GM12878 (cell line): ENCODE measurements around the gene GNPNAT1. TPM values are rescaled to one million over a fixed set of nuclear protein-coding genes. Genes with fewer than 3 reads are reported as not detected.

ENCODE experiments used
- ATAC-seq: fragments of 200-7000 bp; cut with Tn5 transposase; 3 replicates; pipeline ENCODE4 v1.9.1; 2020; ENCODE audit warnings: mild to moderate bottlenecking, moderate library complexity
- BruUV-seq: library from RNA; stranded (reverse); fragments of 400-500 nt; replicated peaks from 2 replicates; lab custom pipeline; 2021; lab: Mats Ljungman, UMichigan
- CTCF ChIA-PET: fragments of 300-600 bp; sonication (Branson Sonifier 250); formaldehyde crosslinking; extraction: SDS; loops from one replicate; lab custom pipeline; 2021; ENCODE audit warnings: inconsistent platforms; lab: Yijun Ruan, JAX
- POLR2A ChIA-PET: fragments of 350-600 bp; formaldehyde crosslinking; extraction: SDS; loops from one replicate; lab custom pipeline; 2021; ENCODE audit warnings: inconsistent platforms; lab: Charles Lee
- RAD21 ChIA-PET: fragments of 300-600 bp; sonication (Branson Sonifier 250); formaldehyde crosslinking; loops from one replicate; lab custom pipeline; 2023; ENCODE audit warnings: antibody characterized with exemption; ENCODE audit not compliant: unreplicated experiment; lab: Charles Lee
- SMC1A ChIA-PET: fragments of 300-600 bp; sonication (Branson Sonifier 250); formaldehyde crosslinking; loops from one replicate; lab custom pipeline; 2023; ENCODE audit not compliant: unreplicated experiment, uncharacterized antibody; lab: Charles Lee
- DNase-seq: peaks from one replicate; pipeline ENCODE4 v3.0.0-alpha.2; 2011; ENCODE audit warnings: low read depth, low spot score
- FAIRE-seq: peaks from 3 replicates; lab custom pipeline; 2011; peaks lifted over from hg19 to GRCh38; lab: Jason Lieb, UNC
- H2AFZ ChIP-seq: 2 replicates; pipeline ENCODE4 v1.6.0; 2011; ENCODE audit warnings: low read depth, low read length, control low read depth; ENCODE audit not compliant: control insufficient read depth
- H3K27ac ChIP-seq: 2 replicates; pipeline ENCODE4 v1.5.1; 2011; ENCODE audit warnings: control low read depth; ENCODE audit not compliant: control insufficient read depth, insufficient read depth
- H3K27me3 ChIP-seq, 2 experiments: replicated peaks in 1 of 2; 2 replicates each; pipeline versions ENCODE4 v1.6.0 to v1.6.1; 2011; ENCODE audit warnings: low read length in 1 of 2; ENCODE audit not compliant: control insufficient read depth in 2 of 2, insufficient read depth in 2 of 2
- H3K36me3 ChIP-seq, 2 experiments: 2 replicates each; pipeline ENCODE4 v1.5.1; 2011; ENCODE audit warnings: low read length in 1 of 2; ENCODE audit not compliant: control insufficient read depth in 2 of 2, insufficient read depth in 2 of 2
- H3K4me1 ChIP-seq: 2 replicates; pipeline ENCODE4 v1.6.1; 2011; ENCODE audit warnings: mild to moderate bottlenecking, low read length, moderate library complexity, mixed read lengths; ENCODE audit not compliant: control insufficient read depth, insufficient read depth
- H3K4me2 ChIP-seq: 2 replicates; pipeline ENCODE4 v1.6.0; 2011; ENCODE audit warnings: control low read depth; ENCODE audit not compliant: control insufficient read depth, insufficient read depth
- H3K4me3 ChIP-seq: fragments of 200-600 bp; sonication (generic); 2 replicates; pipeline ENCODE4 v1.5.1; 2016
- H3K79me2 ChIP-seq: 2 replicates; pipeline ENCODE4 v1.6.0; 2011; ENCODE audit warnings: low read length; ENCODE audit not compliant: control insufficient read depth, insufficient read depth
- H3K9ac ChIP-seq: 2 replicates; pipeline ENCODE4 v1.8.0; 2011; ENCODE audit warnings: low read length, control low read depth, mixed read lengths; ENCODE audit not compliant: control insufficient read depth, insufficient read depth
- H3K9me3 ChIP-seq: replicated peaks from 3 replicates; pipeline ENCODE4 v1.5.1; 2011; ENCODE audit warnings: mild to moderate bottlenecking, low read length; ENCODE audit not compliant: control insufficient read depth, insufficient read depth
- H4K20me1 ChIP-seq: 2 replicates; pipeline ENCODE4 v1.6.0; 2011; ENCODE audit not compliant: control insufficient read depth, insufficient read depth
- ATF7 ChIP-seq: fragments of 450-650 bp; IDR thresholded peaks from 2 replicates; pipeline ENCODE4 v1.6.1; 2016; ENCODE audit warnings: low read depth, mild to moderate bottlenecking
- BHLHE40 ChIP-seq, 2 experiments: fragments of 450-650 bp in 1 of 2; IDR thresholded peaks; 2 replicates each; pipeline ENCODE4 v1.6.1; 2011 to 2017; ENCODE audit warnings: low read depth in 2 of 2, borderline replicate concordance in 1 of 2, improper control_type of control experiment in 1 of 2, low read length in 1 of 2, mild to moderate bottlenecking in 1 of 2
- CHD2 ChIP-seq: IDR thresholded peaks from 2 replicates; pipeline ENCODE4 v1.6.1; 2011; ENCODE audit warnings: low read depth, low read length, improper control_type of control experiment, borderline replicate concordance
- HDGF ChIP-seq: fragments of 450-650 bp; IDR thresholded peaks from 2 replicates; pipeline ENCODE4 v1.6.1; 2016; ENCODE audit warnings: antibody characterized with exemption
- IKZF1 ChIP-seq: fragments of 450-650 bp; conservative IDR thresholded peaks from 2 replicates; pipeline ENCODE4 v1.6.1; 2017; ENCODE audit warnings: antibody characterized with exemption, mild to moderate bottlenecking
- IRF4 ChIP-seq: IDR thresholded peaks from 2 replicates; pipeline ENCODE4 v1.6.1; 2011; ENCODE audit warnings: low read depth, low read length
- MYB ChIP-seq: fragments of 150-350 bp; IDR thresholded peaks from 2 replicates; pipeline ENCODE4 v1.6.1; 2014; ENCODE audit warnings: mild to moderate bottlenecking, low read depth, low read length, borderline replicate concordance
- NBN ChIP-seq: fragments of 450-650 bp; IDR thresholded peaks from 2 replicates; pipeline ENCODE4 v1.6.1; 2016
- NFYB ChIP-seq: IDR thresholded peaks from 2 replicates; pipeline ENCODE4 v1.6.1; 2011; ENCODE audit warnings: low read depth, mild to moderate bottlenecking, low read length, improper control_type of control experiment, moderate library complexity; ENCODE audit not compliant: insufficient read depth
- NRF1 ChIP-seq: conservative IDR thresholded peaks from 2 replicates; pipeline ENCODE4 v1.6.1; 2011; ENCODE audit warnings: mild to moderate bottlenecking, low read depth, low read length, improper control_type of control experiment
- PKNOX1 ChIP-seq: fragments of 450-650 bp; IDR thresholded peaks from 2 replicates; pipeline ENCODE4 v1.6.1; 2016; ENCODE audit warnings: mild to moderate bottlenecking
- POLR2A ChIP-seq: IDR thresholded peaks from 2 replicates; pipeline ENCODE4 v1.6.1; 2011; ENCODE audit warnings: low read depth, mild to moderate bottlenecking, low read length
- POU2F2 ChIP-seq: IDR thresholded peaks from 3 replicates; pipeline ENCODE4 v1.6.1; 2011; ENCODE audit warnings: low read depth, mild to moderate bottlenecking, low read length, borderline replicate concordance
- RB1 ChIP-seq: fragments of 450-650 bp; formaldehyde crosslinking; IDR thresholded peaks from 2 replicates; pipeline ENCODE4 v1.6.1; 2017; ENCODE audit warnings: mild to moderate bottlenecking, borderline replicate concordance
- REST ChIP-seq: IDR thresholded peaks from 2 replicates; pipeline ENCODE4 v1.6.1; 2012; ENCODE audit warnings: mild to moderate bottlenecking, low read depth, low read length
- SP1 ChIP-seq: IDR thresholded peaks from one replicate; pipeline ENCODE4 v1.6.1; 2011; ENCODE audit warnings: low read depth, low read length
- TCF12 ChIP-seq: IDR thresholded peaks from 2 replicates; pipeline ENCODE4 v1.6.1; 2011; ENCODE audit warnings: low read depth, mild to moderate bottlenecking, low read length
- YY1 ChIP-seq: IDR thresholded peaks from 2 replicates; pipeline ENCODE4 v1.6.1; 2011; ENCODE audit warnings: low read depth, mild to moderate bottlenecking, low read length
- WGBS: methylation state at CpG from one replicate; pipeline ENCODE4 v1.1.6; 2016; ENCODE audit warnings: low lambda C conversion rate; ENCODE audit not compliant: insufficient replicate concordance, insufficient coverage; ENCODE audit errors: missing lambda C conversion rate; 5-methylcytosine and 5-hydroxymethylcytosine counted together
- in situ Hi-C: fragments of 300-500 bp; cut with MboI; formaldehyde crosslinking; loops from 9 replicates; pipeline ENCODE4 v1.14.3; 2018; ENCODE audit warnings: mixed read lengths
- intact Hi-C: fragments of 100-400 bp; cut with micrococcal nuclease; formaldehyde crosslinking; loops from one replicate; pipeline ENCODE4 v1.14.2; 2022; ENCODE audit not compliant: unreplicated experiment
- polyA plus RNA-seq, 11 experiments: library from polyadenylated mRNA; depleted of rRNA in 4 of 11; unstranded in 6 of 11; stranded (reverse) in 5 of 11; fragments of >200 nt; fragmentation: Nextera tagmentation in 4 of 11; fragmentation: Illumina TruSeq in 1 of 11; extraction: Ambion mirVana in 4 of 11; extraction: Trizol in 1 of 11; gene quantifications; 1 replicate in 1 of 11; 2 replicates in 10 of 11; pipeline versions ENCODE4 v1.2.1 to v1.2.3, GENCODE V29; 2011 to 2016; ENCODE audit warnings: inconsistent platforms in 2 of 11, missing spikeins in 2 of 11, low read depth in 1 of 11
- total RNA-seq, 4 experiments: library from RNA; depleted of rRNA in 3 of 4; stranded (reverse); fragments of >200 nt in 3 of 4; fragmentation: Illumina TruSeq in 1 of 4; extraction: Trizol in 1 of 4; gene quantifications; 2 replicates each; pipeline versions ENCODE4 v1.2.1 to v1.2.3, GENCODE V29; 2013 to 2021

GNPNAT1 gene
- total and polyA plus RNA-seq, 10 of the 15 experiments (the other 5 are each of a cell fraction or from before 2014, with no cell fraction given): 18.9 to 52.6 (median 28.2) TPM

GRCh38 chr14:52730709-52731111, 60.7 kb downstream of the GNPNAT1 start (continued):
- TF ChIP-seq REST: no peak
- TF ChIP-seq IKZF1: 0 out of 2 replicates have a peak, but pooled peaks have one; percentile 10
- TF ChIP-seq, all 136 proteins: peak for 2

GRCh38 chr14:52729925-52730708, 61.3 kb downstream of the GNPNAT1 start, which contains the start of gene STYX:
STYX (plus strand) TSS chr14:52730166; CDS start chr14:52730475, 309 bp downstream.
- H3K79me2 ChIP-seq: peaks cover 19% of the 10 kb centered on the region
- SMC1A ChIA-PET: interaction anchor here (0.6 to 2.5 kb wide), 9 partner anchors 9 to 51 kb away, joined by 3 to 11 read pairs (median 7); partner anchors contain the start of gene PSMC6
- RAD21 ChIA-PET: interaction anchor here (1.3 to 1.8 kb wide), 4 partner anchors 12 to 22 kb away, joined by 3 to 11 read pairs (median 8); no protein-coding TSS in a partner anchor
- ATAC-seq: peak; percentile 98
- H4K20me1 ChIP-seq: no peaks in the 10 kb centered on the region
- H3K27me3 ChIP-seq: no peaks in the 10 kb centered on the region
- DNase-seq: peak; percentile 93
- H2AFZ ChIP-seq: peak within 1 kb of the TSS; percentile 90
- POLR2A ChIA-PET: interaction anchor here (0.5 to 3.3 kb wide), 7 partner anchors 10 to 55 kb away, joined by 3 to 30 read pairs (median 3); partner anchors contain the start of gene PSMC6
- H3K9me3 ChIP-seq: no peaks in the 10 kb centered on the region; the same call in 2 of the 3 replicates
- no peak for FAIRE-seq
- H3K4me2 ChIP-seq: peak within 1 kb of the TSS; percentile 82
- H3K4me1 ChIP-seq: no peaks in the 10 kb centered on the region
- peak within 1 kb of the TSS; percentile 94 for H3K9ac ChIP-seq
- WGBS: under 1% methylated on average over 66 of the region's 72 CpGs
- H3K27ac ChIP-seq: peak within 1 kb of the TSS; percentile 71
- in situ Hi-C loops: no loop called here
- no peaks in the 10 kb centered on the region; a peak in 2 of 4 replicates for H3K36me3 ChIP-seq
- CTCF ChIA-PET: interaction anchor here (0.8 to 1.4 kb wide), 6 partner anchors 10 to 60 kb away, joined by 3 to 6 read pairs (median 4); no protein-coding TSS in a partner anchor
- H3K4me3 ChIP-seq: peak within 1 kb of the TSS; percentile 75
- BruUV-seq: TSS peak; percentile 65
- intact Hi-C loops: no loop called here
- TF ChIP-seq NBN: 0 out of 2 replicates have a peak, but pooled peaks have one; percentile 55
- TF ChIP-seq RB1: 0 out of 2 replicates have a peak, but pooled peaks have one; percentile 26
- peak; percentile 47 for TF ChIP-seq NRF1
- TF ChIP-seq POU2F2: peak; percentile 74; the same call in 2 of the 3 replicates
- TF ChIP-seq MYB: no peak
- TF ChIP-seq YY1: peak; percentile 88
- TF ChIP-seq CHD2: peak; percentile 77
- TF ChIP-seq NFYB: peak; percentile 64; the same call in 1 of the 2 replicates
- TF ChIP-seq SP1: peak; percentile 84
- peak; percentile 17 to 31; a peak in 1 of 4 replicates for TF ChIP-seq BHLHE40 (IDR thresholded peaks at IDR 0.05; ENCODE audit: borderline replicate concordance in 1 of 2, low read depth in 2 of 2, low read length in 1 of 2)
- peak; percentile 63; the same call in 1 of the 2 replicates for TF ChIP-seq PKNOX1
- TF ChIP-seq POLR2A: peak; percentile 96
- TF ChIP-seq HDGF: peak; percentile 98
- no peak for TF ChIP-seq IRF4
- TF ChIP-seq TCF12: peak; percentile 0; the same call in 1 of the 2 replicates
- no peak for TF ChIP-seq ATF7
